Neural cell (in vitro differentiated cells): ENCODE data around the gene ZNF197.

Experiments used
- CTCF ChIP-seq: fragments of 450-650 bp; IDR thresholded peaks from 2 replicates; pipeline ENCODE4 v1.5.1; 2014; ENCODE audit warnings: antibody characterized with exemption, mild to moderate bottlenecking, moderate library complexity; ENCODE audit not compliant: poor library complexity, severe bottlenecking
- EZH2 ChIP-seq: fragments of 200-600, 300-800 bp; shearing (Covaris generic), sonication (generic); IDR thresholded peaks from 2 replicates; pipeline ENCODE4 v1.6.1; 2014; ENCODE audit warnings: antibody characterized with exemption, low read length, borderline replicate concordance, mild to moderate bottlenecking; ENCODE audit not compliant: insufficient read depth, poor library complexity, severe bottlenecking

- TF ChIP-seq CTCF (no peak), EZH2 (no peak)
These were observed 57.5 kb downstream of the ZNF197 start for GRCh38 chr3:44682182-44682896.
